ENCODE results near the gene PSMD14.
"Not testable (repeated sequence)": the region's sequence is repeated elsewhere in the genome, so short reads cannot be mapped to it uniquely, and the experiment has no call there.

PSMD14 gene

DNA sequence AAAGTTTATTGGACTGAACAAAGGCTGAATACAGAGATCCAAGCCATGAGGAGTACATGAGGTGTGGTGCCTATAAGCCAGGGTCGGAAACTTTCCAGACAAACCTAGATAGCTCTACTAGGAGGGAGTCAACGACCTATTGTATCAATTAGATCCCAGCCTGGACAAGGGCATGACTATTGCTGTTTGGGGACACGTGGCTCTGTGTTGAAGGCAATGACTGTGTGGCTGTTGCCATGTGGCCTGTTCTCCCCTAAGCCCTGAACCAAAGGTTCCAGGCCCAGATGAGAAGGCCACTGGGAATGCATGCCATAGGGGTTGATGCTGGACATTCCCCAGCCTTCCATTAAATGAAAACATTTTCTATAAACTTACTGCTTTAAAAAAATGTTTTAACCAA lies 31.3 kb downstream of the PSMD14 start:
- DNase-seq, result not testable (repeated sequence)

- not testable (repeated sequence) for DNase-seq
These were observed 32.7 kb downstream of the PSMD14 start for GRCh38 chr2:161340930-161341413.

- DNase-seq, result no peak
These were observed 35.0 kb downstream of the PSMD14 start for GRCh38 chr2:161343235-161343634.

GRCh38 chr2:161344692-161345091 lies 36.5 kb downstream of the PSMD14 start:
- no peak for DNase-seq

DNA sequence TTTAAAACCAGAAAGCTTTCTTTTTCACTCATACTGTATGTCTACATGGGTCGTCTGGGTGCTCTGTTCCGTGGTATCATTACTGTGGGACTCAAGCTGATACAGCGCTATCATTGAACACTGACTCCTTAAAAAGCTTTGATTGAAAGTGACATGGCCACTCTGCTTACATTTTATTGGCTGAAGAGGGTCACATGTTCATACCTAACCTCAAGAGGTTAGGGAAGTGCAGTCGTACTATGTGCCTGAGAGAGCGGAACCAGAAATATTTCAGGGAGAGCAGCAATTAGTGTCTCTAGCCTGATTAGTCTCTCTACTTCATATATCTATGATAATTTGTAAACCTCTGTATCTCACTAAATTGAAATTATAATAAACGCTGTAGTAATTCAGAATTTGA lies 43.5 kb downstream of the PSMD14 start:
- DNase-seq, result no peak

DNA sequence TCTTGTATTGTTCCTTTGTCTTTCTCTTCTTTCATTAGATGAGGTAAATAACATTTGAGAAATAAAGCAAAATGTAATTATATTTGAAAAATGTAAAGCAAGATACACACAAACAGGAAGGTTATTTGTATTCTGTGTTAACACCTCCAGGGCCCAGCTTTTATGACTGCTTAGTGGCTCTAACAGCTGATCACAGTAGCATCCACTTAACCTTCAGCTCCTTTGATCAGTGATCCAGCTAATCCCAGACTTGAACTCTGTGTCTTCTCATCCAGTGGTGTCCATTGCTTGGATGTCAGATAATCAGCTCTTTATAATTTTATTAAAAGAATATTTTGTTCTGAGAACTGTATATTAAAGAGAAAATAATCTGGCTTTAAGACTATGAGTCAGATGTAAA lies 44.5 kb downstream of the PSMD14 start:
- no peak for DNase-seq

GRCh38 chr2:161353543-161353942 lies 45.3 kb downstream of the PSMD14 start:
- no peak for DNase-seq

DNA sequence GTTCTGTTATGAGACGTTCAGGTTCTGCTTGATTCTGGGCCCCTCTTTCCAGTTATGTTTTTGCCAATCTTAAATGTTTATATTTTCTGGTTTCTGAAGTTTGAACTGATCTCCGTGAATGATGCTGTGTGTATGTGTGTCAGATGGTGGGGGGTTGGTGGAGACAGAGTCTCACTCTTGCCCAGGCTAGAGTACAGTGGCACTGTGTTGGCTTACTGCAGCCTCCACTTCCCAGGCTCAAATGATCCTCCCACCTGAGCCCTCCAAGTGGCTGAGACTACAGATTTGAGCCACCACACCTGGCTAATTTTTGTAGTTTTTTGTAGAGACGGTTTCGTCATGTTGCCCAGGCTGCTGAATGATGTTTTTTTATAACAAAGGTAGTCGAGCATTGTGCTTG lies 45.9 kb downstream of the PSMD14 start:
- no peak for DNase-seq

- no peak for DNase-seq
These were observed 46.9 kb downstream of the PSMD14 start for GRCh38 chr2:161355106-161355505.

DNA sequence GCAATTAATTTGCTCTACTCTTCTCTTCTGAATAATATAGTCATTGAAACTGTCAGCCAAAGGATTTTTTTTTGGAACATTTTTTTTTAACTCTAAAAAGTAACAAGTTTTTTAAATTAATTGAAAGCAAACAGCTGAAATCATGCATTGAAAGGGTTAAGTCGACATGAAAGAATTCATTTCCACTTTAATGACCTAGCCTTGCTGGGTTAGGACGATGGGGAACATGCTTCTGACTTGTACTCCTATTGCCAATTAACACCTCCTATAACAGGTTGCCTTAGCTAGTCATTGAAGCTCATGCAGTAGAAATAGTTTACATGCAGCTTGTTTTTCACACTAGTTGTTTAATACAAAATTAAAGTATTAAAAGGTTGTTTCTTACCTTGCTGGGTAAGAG lies 47.8 kb downstream of the PSMD14 start:
- no peak for DNase-seq

GRCh38 chr2:161357097-161357496 lies 48.9 kb downstream of the PSMD14 start:
- DNase-seq, result no peak

DNA sequence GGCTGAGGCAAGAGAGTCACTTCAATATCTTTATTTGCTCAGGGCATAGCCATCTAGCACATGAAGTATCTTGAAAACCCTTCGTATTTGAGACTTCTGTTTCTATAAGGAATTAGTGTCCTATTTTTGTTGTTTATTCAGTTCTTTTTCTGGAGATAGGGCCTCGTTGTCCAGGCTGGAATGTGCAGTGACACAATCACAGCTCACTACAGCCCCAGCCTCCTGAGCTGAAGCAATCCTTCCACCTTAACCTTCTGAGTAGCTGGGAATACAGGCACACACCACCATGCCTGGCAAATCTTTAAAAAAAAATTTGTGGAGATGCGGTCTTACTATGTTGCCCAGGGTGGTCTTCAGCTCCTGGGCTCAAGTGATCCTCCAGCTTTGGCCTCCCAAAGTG lies 50.6 kb downstream of the PSMD14 start:
- DNase-seq, result no peak

GRCh38 chr2:161360095-161360654 lies 52.0 kb downstream of the PSMD14 start:
- DNase-seq, result not testable (repeated sequence)

GRCh38 chr2:161362568-161363166 lies 54.4 kb downstream of the PSMD14 start:
- DNase-seq, result no peak

- no peak for DNase-seq
These were observed 59.5 kb downstream of the PSMD14 start for GRCh38 chr2:161367675-161368074.

DNA sequence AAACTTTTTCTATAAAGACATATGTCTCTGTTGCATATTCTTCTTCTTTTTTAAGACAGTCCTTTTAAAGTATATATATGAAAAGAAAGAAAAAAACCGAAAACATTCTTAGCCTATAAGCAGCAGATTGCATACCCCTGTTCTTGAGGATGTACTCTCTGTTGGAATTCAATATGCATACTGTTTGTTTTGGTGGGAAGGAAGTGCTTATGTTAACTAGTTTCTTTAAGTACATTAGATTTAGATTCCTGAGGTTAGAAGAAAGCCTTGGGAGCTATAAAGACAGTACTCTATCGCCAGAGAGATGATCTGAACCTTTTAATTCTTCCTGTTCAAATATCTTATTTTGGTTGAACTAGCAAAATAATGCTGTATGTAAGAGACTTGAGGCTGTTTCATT lies 61.1 kb downstream of the PSMD14 start:
- DNase-seq, result no peak

- no peak for DNase-seq
These were observed 62.8 kb downstream of the PSMD14 start for GRCh38 chr2:161370981-161371380.

DNA sequence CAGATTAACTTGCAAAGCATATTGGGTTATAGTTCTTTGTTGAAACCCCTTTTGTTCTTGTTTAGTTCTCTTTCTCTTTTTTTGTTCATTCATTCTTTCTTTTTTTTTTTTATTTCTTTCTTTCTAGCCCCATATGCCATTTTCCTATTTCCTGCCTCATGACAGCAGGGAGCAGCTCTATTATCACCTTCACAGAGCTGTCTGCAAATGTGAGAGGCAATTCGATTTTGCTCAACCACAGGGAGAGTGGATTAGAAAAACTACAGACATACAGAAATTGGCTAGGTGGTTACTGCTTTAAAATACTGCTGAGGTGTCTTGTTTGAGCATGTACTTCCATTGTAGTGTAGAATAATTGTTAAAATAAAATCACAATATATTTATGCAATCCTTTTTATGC lies 63.6 kb downstream of the PSMD14 start:
- DNase-seq, result no peak

DNA sequence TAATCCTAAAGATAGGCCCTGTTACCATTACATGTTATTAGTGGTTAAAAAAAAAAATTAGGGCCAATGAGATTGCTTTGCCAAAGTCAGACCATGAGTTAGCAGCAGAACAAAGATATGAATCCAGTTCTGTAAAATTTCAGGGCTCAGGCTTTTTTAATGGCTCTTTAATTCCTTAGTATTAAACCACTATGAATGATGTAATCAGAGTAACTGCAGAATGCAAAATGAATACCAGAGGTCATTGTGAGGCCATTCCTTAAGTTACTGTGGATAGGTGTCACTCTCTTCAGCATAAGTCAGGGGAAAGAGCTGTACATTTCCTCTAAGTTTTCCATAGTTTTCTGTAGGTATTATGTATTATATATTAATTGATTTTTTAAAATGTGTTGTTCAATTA lies 65.7 kb downstream of the PSMD14 start:
- no peak for DNase-seq

GRCh38 chr2:161374446-161374845 lies 66.2 kb downstream of the PSMD14 start:
- no peak for DNase-seq

DNA sequence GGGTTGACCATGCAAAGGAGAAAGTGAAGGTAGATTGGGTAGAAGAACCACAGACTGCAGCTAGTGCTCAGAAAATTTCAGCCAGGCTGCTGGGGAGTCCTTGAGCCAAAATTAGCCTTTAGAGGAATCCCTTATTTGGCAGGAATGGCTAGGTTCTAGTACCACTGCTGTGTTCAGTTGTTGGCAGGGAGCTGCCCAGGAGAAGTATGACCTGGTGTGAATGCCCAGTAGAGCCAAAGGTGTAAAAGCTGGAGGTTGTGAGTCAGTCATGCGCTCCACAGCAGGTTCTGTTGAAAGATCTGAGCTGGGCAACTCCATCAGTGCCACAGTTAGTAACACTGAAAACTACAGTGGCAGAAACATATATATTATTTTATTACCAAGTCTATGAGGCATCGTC lies 71.5 kb downstream of the PSMD14 start:
- no peak for DNase-seq

- no peak for DNase-seq
These were observed 73.3 kb downstream of the PSMD14 start for GRCh38 chr2:161381546-161381945.

- no peak for DNase-seq
These were observed 74.5 kb downstream of the PSMD14 start for GRCh38 chr2:161382747-161383146.

- DNase-seq, result peak; percentile 42
These were observed 76.6 kb downstream of the PSMD14 start for GRCh38 chr2:161384864-161385263.

DNA sequence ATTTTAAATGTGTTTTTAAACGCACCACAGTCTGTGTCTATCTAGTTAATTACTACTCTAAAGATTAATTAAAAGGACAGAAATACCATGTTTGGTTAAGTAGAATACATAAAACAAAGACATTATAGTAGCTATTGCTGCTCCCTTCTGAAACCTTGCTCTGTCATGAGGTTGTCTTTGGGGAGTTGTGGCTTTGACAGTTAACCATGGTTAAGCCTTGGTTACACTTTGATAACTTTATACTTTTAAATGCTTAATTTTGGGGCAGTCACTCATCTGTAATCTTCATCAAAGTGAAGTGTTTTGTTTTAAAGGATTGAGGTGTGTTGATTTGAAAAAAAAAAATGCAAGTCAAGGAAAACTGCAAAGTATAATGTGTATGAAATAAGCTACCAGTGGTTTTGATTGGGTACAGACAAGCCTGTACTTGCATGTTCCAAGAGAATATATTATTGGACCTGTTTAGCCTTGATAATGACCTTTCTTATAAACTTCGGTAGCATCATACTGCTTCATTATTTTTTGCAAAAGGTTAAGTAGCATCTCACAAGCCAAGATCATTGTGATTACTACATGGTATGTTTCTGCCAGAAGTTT lies 78.1 kb downstream of the PSMD14 start:
- DNase-seq, result peak; percentile 55
